HepG2 (cell line): ENCODE measurements around the gene CCNH. TPM values are rescaled to one million over a fixed set of nuclear protein-coding genes. Genes with fewer than 3 reads are reported as not detected.

Experiments used
- ATAC-seq: fragments of 200-7000 bp; cut with Tn5 transposase; 3 replicates; pipeline ENCODE4 v1.9.1; 2020; ENCODE audit warnings: mild to moderate bottlenecking, moderate library complexity
- BruUV-seq: library from RNA; stranded (reverse); fragments of 400-500 nt; replicated peaks from 2 replicates; lab custom pipeline; 2021; lab: Mats Ljungman, UMichigan
- CTCF ChIA-PET: fragments of 300-600 bp; formaldehyde crosslinking; extraction: SDS; loops from one replicate; lab custom pipeline; 2021; ENCODE audit warnings: low total read pairs, inconsistent platforms, low intra/inter-chr PET ratio; lab: Yijun Ruan, JAX
- POLR2A ChIA-PET: fragments of 350-600 bp; sonication (Branson Sonifier 250); formaldehyde crosslinking; loops from one replicate; lab custom pipeline; 2020; ENCODE audit warnings: antibody characterized with exemption, inconsistent platforms; lab: Yijun Ruan, JAX
- DNase-seq: peaks from one replicate; pipeline ENCODE4 v3.0.0-alpha.2; 2015; ENCODE audit warnings: low spot score
- FAIRE-seq: peaks from 3 replicates; lab custom pipeline; 2011; peaks lifted over from hg19 to GRCh38; lab: Jason Lieb, UNC
- H2AFZ ChIP-seq: one replicate; pipeline ENCODE4 v1.6.1; 2011; ENCODE audit warnings: low read length, inconsistent platforms
- H3K27ac ChIP-seq: fragments of 300-600 bp; 3 replicates; pipeline ENCODE4 v1.8.0; 2011; ENCODE audit warnings: mixed run types, mild to moderate bottlenecking, mixed read lengths, low read length, inconsistent platforms; ENCODE audit not compliant: insufficient read depth; ENCODE audit errors: extremely low read length
- H3K27me3 ChIP-seq, 2 experiments: fragments of 200-600 bp in 1 of 2; 2 replicates in 1 of 2; 3 replicates in 1 of 2; pipeline versions ENCODE4 v1.6.0 to v1.8.0; 2011; ENCODE audit warnings: low read length in 2 of 2, mild to moderate bottlenecking in 2 of 2, moderate library complexity in 2 of 2, inconsistent platforms in 1 of 2; ENCODE audit not compliant: insufficient read depth in 2 of 2, control insufficient read depth in 1 of 2
- H3K36me3 ChIP-seq, 2 experiments: fragments of 200-600 bp in 1 of 2; replicated peaks in 1 of 2; 2 replicates in 1 of 2; 3 replicates in 1 of 2; pipeline versions ENCODE4 v1.5.1 to v1.8.0; 2011; ENCODE audit warnings: low read length in 2 of 2, inconsistent platforms in 1 of 2; ENCODE audit not compliant: insufficient read depth in 2 of 2, control insufficient read depth in 1 of 2
- H3K4me1 ChIP-seq: 2 replicates; pipeline ENCODE4 v1.5.1; 2012; ENCODE audit warnings: low read length, inconsistent platforms; ENCODE audit not compliant: insufficient read depth
- H3K4me2 ChIP-seq: 2 replicates; pipeline ENCODE4 v1.6.0; 2011; ENCODE audit warnings: low read depth, low read length, inconsistent platforms
- H3K4me3 ChIP-seq, 3 experiments: fragments of 200-600 bp in 1 of 3; sonication (generic), shearing (Covaris generic) in 1 of 3; replicated peaks in 1 of 3; 2 replicates each; pipeline ENCODE4 v1.5.1; 2011 to 2016; ENCODE audit warnings: low read length in 3 of 3, inconsistent platforms in 2 of 3, low read depth in 2 of 3, mild to moderate bottlenecking in 2 of 3, control low read depth in 1 of 3, mixed read lengths in 1 of 3; ENCODE audit not compliant: insufficient read depth in 1 of 3
- H3K79me2 ChIP-seq: one replicate; pipeline ENCODE4 v1.6.1; 2011; ENCODE audit warnings: low read length, inconsistent platforms; ENCODE audit not compliant: insufficient read depth
- H3K9ac ChIP-seq: 2 replicates; pipeline ENCODE4 v1.6.0; 2011; ENCODE audit warnings: mild to moderate bottlenecking, low read depth, low read length, inconsistent platforms; ENCODE audit not compliant: insufficient read depth
- H3K9me3 ChIP-seq: 2 replicates; pipeline ENCODE4 v1.5.1; 2012; ENCODE audit warnings: mild to moderate bottlenecking, low read length
- H4K20me1 ChIP-seq: 2 replicates; pipeline ENCODE4 v1.6.0; 2011; ENCODE audit warnings: inconsistent platforms, mild to moderate bottlenecking, low read length, moderate library complexity; ENCODE audit not compliant: insufficient read depth
- AHDC1 ChIP-seq: sonication (generic); formaldehyde crosslinking; IDR thresholded peaks from 2 replicates; pipeline ENCODE4 v1.5.1; 2020; ENCODE audit warnings: mild to moderate bottlenecking, missing genetic modification reagents, borderline replicate concordance
- ETS1 ChIP-seq: sonication (generic); formaldehyde crosslinking; IDR thresholded peaks from 2 replicates; pipeline ENCODE4 v1.4.0; 2020; ENCODE audit warnings: missing genetic modification reagents
- GATAD1 ChIP-seq: IDR thresholded peaks from 2 replicates; pipeline ENCODE4 v1.6.1; 2016; ENCODE audit warnings: missing genetic modification reagents, missing compliant biosample characterization
- IKZF1 ChIP-seq: fragments of 450-650 bp; IDR thresholded peaks from 2 replicates; pipeline ENCODE4 v1.7.1; 2016
- JUND ChIP-seq: sonication (generic); formaldehyde crosslinking; IDR thresholded peaks from 2 replicates; pipeline ENCODE4 v1.8.0; 2022; ENCODE audit warnings: mild to moderate bottlenecking, missing genetic modification reagents
- MED8 ChIP-seq: sonication (generic); formaldehyde crosslinking; IDR thresholded peaks from 2 replicates; pipeline ENCODE4 v1.8.1; 2023; ENCODE audit warnings: mild to moderate bottlenecking, missing genetic modification reagents; ENCODE audit not compliant: insufficient replicate concordance
- MXD3 ChIP-seq: IDR thresholded peaks from 2 replicates; pipeline ENCODE4 v1.6.1; 2016; ENCODE audit warnings: mild to moderate bottlenecking, missing biosample characterization, missing genetic modification reagents
- SOX5 ChIP-seq: IDR thresholded peaks from 2 replicates; pipeline ENCODE4 v1.6.1; 2016; ENCODE audit warnings: borderline replicate concordance
- ZBTB46 ChIP-seq: sonication (generic); formaldehyde crosslinking; IDR thresholded peaks from 2 replicates; pipeline ENCODE4 v1.4.0; 2020; ENCODE audit warnings: mild to moderate bottlenecking, missing genetic modification reagents, borderline replicate concordance
- ZBTB7B ChIP-seq: sonication (generic); formaldehyde crosslinking; IDR thresholded peaks from 2 replicates; pipeline ENCODE4 v1.4.0; 2020; ENCODE audit warnings: missing genetic modification reagents
- ZMAT3 ChIP-seq: sonication (generic); formaldehyde crosslinking; conservative IDR thresholded peaks from 2 replicates; pipeline ENCODE4 v1.7.0; 2021; ENCODE audit warnings: missing genetic modification reagents
- ZNF589 ChIP-seq: sonication (generic); formaldehyde crosslinking; conservative IDR thresholded peaks from 2 replicates; pipeline ENCODE4 v1.8.0; 2022; ENCODE audit warnings: mild to moderate bottlenecking, moderate library complexity, missing genetic modification reagents
- ZNF800 ChIP-seq: sonication (generic); formaldehyde crosslinking; IDR thresholded peaks from 2 replicates; pipeline ENCODE4 v1.4.0; 2020; ENCODE audit warnings: missing genetic modification reagents
- ZNF878 ChIP-seq: sonication (generic); formaldehyde crosslinking; IDR thresholded peaks from 2 replicates; pipeline ENCODE4 v1.8.1; 2023; ENCODE audit warnings: mild to moderate bottlenecking, missing genetic modification reagents, moderate library complexity
- in situ Hi-C: cut with HindIII; loops from 2 replicates; pipeline ENCODE4 v1.10.0; 2017; ENCODE audit warnings: low pct_unique_long_range_greater_than_20kb; ENCODE audit not compliant: extremely low pct_ligation_motif_present
- intact Hi-C: fragments of 100-400 bp; cut with micrococcal nuclease; formaldehyde crosslinking; loops from one replicate; pipeline ENCODE4 v1.10.0; 2022; ENCODE audit not compliant: unreplicated experiment
- polyA plus RNA-seq, 8 experiments: library from polyadenylated mRNA; depleted of rRNA in 3 of 8; stranded (reverse) in 7 of 8; unstranded in 1 of 8; fragments of >200 nt; fragmentation: Illumina TruSeq in 4 of 8; extraction: Trizol in 4 of 8; gene quantifications; 2 replicates each; pipeline versions ENCODE4 v1.2.1 to v1.2.3, GENCODE V29; 2011 to 2016; ENCODE audit warnings: low read depth in 4 of 8, missing spikeins in 1 of 8, mixed read lengths in 1 of 8; ENCODE audit not compliant: insufficient read depth in 1 of 8
- total RNA-seq, 5 experiments: library from RNA; depleted of rRNA; stranded (reverse); fragments of >200 nt; fragmentation: Illumina TruSeq; extraction: Trizol; gene quantifications; 2 replicates each; pipeline ENCODE4 v1.2.3, GENCODE V29; 2016; ENCODE audit warnings: low read depth in 1 of 5

Gene CCNH
- total and polyA plus RNA-seq, 2 of the 13 experiments (the other 11 are each of a cell fraction or from before 2014, with no cell fraction given), result 42.5 to 94.3 TPM

GRCh38 chr5:87452837-87453236 lies 40.1 kb upstream of the CCNH start:
- no peak overlapping the region for H3K9ac ChIP-seq
- FAIRE-seq (no peak), ATAC-seq (no peak), DNase-seq (no peak)
- no peak overlapping the region for H3K4me2 ChIP-seq
- intact Hi-C loops, result no loop called here
- no TSS peak for BruUV-seq
- H3K79me2 ChIP-seq, result no peaks in the 10 kb centered on the region
- no peaks in the 10 kb centered on the region for H3K27me3 ChIP-seq
- H3K4me3 ChIP-seq, result no peak overlapping the region
- CTCF ChIA-PET, result no interaction called here
- H3K36me3 ChIP-seq, result no peaks in the 10 kb centered on the region
- no peak overlapping the region for H3K27ac ChIP-seq
- H2AFZ ChIP-seq, result no peak overlapping the region
- no peaks in the 10 kb centered on the region for H4K20me1 ChIP-seq
- no peaks in the 10 kb centered on the region for H3K4me1 ChIP-seq
- POLR2A ChIA-PET, result no interaction called here
- no peaks in the 10 kb centered on the region for H3K9me3 ChIP-seq
- in situ Hi-C loops, result no loop called here
- TF ChIP-seq MED8 (no peak), ZNF800 (CRISPR knock-in tag) (no peak), ZBTB7B (CRISPR knock-in tag) (no peak), ZMAT3 (CRISPR knock-in tag) (no peak), ZNF589 (CRISPR knock-in tag) (no peak), ETS1 (CRISPR knock-in tag) (no peak), GATAD1 (CRISPR knock-in tag) (no peak), IKZF1 (no peak), ZBTB46 (CRISPR knock-in tag) (no peak), SOX5 (CRISPR knock-in tag) (no peak), AHDC1 (CRISPR knock-in tag) (no peak), MXD3 (CRISPR knock-in tag) (no peak), JUND (CRISPR knock-in tag) (no peak), ZNF878 (CRISPR knock-in tag) (no peak)
